Endodermal cell (in vitro differentiated cells): ENCODE results near the gene EYA2. TPM values are rescaled to one million over a fixed set of nuclear protein-coding genes. Genes with fewer than 3 reads are reported as not detected.

Experiments used
- DNase-seq: peaks from one replicate; pipeline ENCODE4 v3.0.0-alpha.2; 2017
- H3K27ac ChIP-seq: 2 replicates; pipeline ENCODE4 v1.5.1; 2013; ENCODE audit warnings: mild to moderate bottlenecking, low read depth, low read length, moderate library complexity
- H3K27me3 ChIP-seq: 2 replicates; pipeline ENCODE4 v1.6.1; 2013; ENCODE audit warnings: mild to moderate bottlenecking, low read length, moderate library complexity; ENCODE audit not compliant: insufficient read depth, control insufficient read depth, poor library complexity, severe bottlenecking
- H3K36me3 ChIP-seq: 2 replicates; pipeline ENCODE4 v1.7.0; 2013; ENCODE audit warnings: mild to moderate bottlenecking, low read length, moderate library complexity; ENCODE audit not compliant: control insufficient read depth, insufficient read depth
- H3K4me1 ChIP-seq: one replicate; pipeline ENCODE4 v1.7.0; 2013; ENCODE audit warnings: low read length; ENCODE audit not compliant: control insufficient read depth, insufficient read depth
- H3K4me3 ChIP-seq: 2 replicates; pipeline ENCODE4 v1.5.1; 2013; ENCODE audit warnings: mild to moderate bottlenecking, low read length, moderate library complexity
- H3K9ac ChIP-seq: 2 replicates; pipeline ENCODE4 v1.6.1; 2013; ENCODE audit warnings: mild to moderate bottlenecking, low read length, moderate library complexity; ENCODE audit not compliant: poor library complexity, severe bottlenecking; ENCODE audit errors: extremely low read depth
- H3K9me3 ChIP-seq: 2 replicates; pipeline ENCODE4 v1.6.1; 2013; ENCODE audit warnings: mild to moderate bottlenecking, low read length, moderate library complexity; ENCODE audit not compliant: control insufficient read depth
- H3K27ac Mint-ChIP-seq: 2 replicates; pipeline ENCODE4 v1.8.0; 2020; ENCODE audit warnings: mixed read lengths
- H3K27me3 Mint-ChIP-seq: 2 replicates; pipeline ENCODE4 v1.8.0; 2021; ENCODE audit warnings: mild to moderate bottlenecking, mixed read lengths; ENCODE audit not compliant: insufficient read depth
- H3K36me3 Mint-ChIP-seq: 2 replicates; pipeline ENCODE4 v1.8.0; 2020; ENCODE audit warnings: low read depth, mixed read lengths
- H3K4me1 Mint-ChIP-seq: 2 replicates; pipeline ENCODE4 v1.8.0; 2020; ENCODE audit warnings: mixed read lengths
- H3K4me3 Mint-ChIP-seq: 2 replicates; pipeline ENCODE4 v1.8.0; 2020; ENCODE audit warnings: mild to moderate bottlenecking, moderate library complexity, mixed read lengths
- H3K9me3 Mint-ChIP-seq: 2 replicates; pipeline ENCODE4 v1.8.0; 2020; ENCODE audit warnings: mild to moderate bottlenecking, mixed read lengths
- WGBS, 2 experiments: methylation state at CpG; one replicate each; pipeline versions ENCODE4 v1.1.5 to v1.1.7; 2013; ENCODE audit warnings: missing lambda C conversion rate in 2 of 2, mixed read lengths in 1 of 2; ENCODE audit not compliant: insufficient coverage in 1 of 2, insufficient read length in 1 of 2; 5-methylcytosine and 5-hydroxymethylcytosine counted together
- total RNA-seq, 2 donors: library from RNA; stranded (reverse); fragmentation: NEBNext Ultra II Directional in 1 of 2; extraction: Animal tissue kit (Norgen Biotek cat#: 25700) in 1 of 2; gene quantifications; 2 replicates in 1 of 2; 3 replicates in 1 of 2; pipeline ENCODE4 v1.2.1, GENCODE V29; 2021
- TF ChIP-seq, protein P1 (sequence below): fragments of 200-600 bp; sonication (generic); conservative IDR thresholded peaks from 2 replicates; pipeline ENCODE4 v1.5.0; 2021; ENCODE audit warnings: antibody characterized with exemption, mild to moderate bottlenecking

EYA2 gene
- total RNA-seq, 2 donors from 2014 or later, result 9.1 to 18.0 TPM

- DNase-seq, result no peak
- no peaks in the 10 kb centered on the region for H3K27me3 Mint-ChIP-seq
- Histone ChIP-seq H3K4me3 (no peak overlapping the region), H3K36me3 (peaks cover 4% of the 10 kb centered on the region), H3K27ac (no peak overlapping the region), H3K9ac (no peak overlapping the region), H3K27me3 (no peaks in the 10 kb centered on the region), H3K4me1 (peaks cover 17% of the 10 kb centered on the region), H3K9me3 (no peaks in the 10 kb centered on the region)
- H3K36me3 Mint-ChIP-seq, result no peaks in the 10 kb centered on the region
- H3K27ac Mint-ChIP-seq, result no peak overlapping the region
- WGBS, 2 experiments, result 94% methylated on average over 6 to 10 of the region's 10 CpGs
- peaks cover 30% of the 10 kb centered on the region for H3K4me1 Mint-ChIP-seq
- H3K4me3 Mint-ChIP-seq, result no peak overlapping the region
- TF ChIP-seq, protein P1, sequence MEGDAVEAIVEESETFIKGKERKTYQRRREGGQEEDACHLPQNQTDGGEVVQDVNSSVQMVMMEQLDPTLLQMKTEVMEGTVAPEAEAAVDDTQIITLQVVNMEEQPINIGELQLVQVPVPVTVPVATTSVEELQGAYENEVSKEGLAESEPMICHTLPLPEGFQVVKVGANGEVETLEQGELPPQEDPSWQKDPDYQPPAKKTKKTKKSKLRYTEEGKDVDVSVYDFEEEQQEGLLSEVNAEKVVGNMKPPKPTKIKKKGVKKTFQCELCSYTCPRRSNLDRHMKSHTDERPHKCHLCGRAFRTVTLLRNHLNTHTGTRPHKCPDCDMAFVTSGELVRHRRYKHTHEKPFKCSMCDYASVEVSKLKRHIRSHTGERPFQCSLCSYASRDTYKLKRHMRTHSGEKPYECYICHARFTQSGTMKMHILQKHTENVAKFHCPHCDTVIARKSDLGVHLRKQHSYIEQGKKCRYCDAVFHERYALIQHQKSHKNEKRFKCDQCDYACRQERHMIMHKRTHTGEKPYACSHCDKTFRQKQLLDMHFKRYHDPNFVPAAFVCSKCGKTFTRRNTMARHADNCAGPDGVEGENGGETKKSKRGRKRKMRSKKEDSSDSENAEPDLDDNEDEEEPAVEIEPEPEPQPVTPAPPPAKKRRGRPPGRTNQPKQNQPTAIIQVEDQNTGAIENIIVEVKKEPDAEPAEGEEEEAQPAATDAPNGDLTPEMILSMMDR, result no peak
- no peaks in the 10 kb centered on the region for H3K9me3 Mint-ChIP-seq
Observed at GRCh38 chr20:47120346-47120936, 225.8 kb downstream of the EYA2 start.

DNA sequence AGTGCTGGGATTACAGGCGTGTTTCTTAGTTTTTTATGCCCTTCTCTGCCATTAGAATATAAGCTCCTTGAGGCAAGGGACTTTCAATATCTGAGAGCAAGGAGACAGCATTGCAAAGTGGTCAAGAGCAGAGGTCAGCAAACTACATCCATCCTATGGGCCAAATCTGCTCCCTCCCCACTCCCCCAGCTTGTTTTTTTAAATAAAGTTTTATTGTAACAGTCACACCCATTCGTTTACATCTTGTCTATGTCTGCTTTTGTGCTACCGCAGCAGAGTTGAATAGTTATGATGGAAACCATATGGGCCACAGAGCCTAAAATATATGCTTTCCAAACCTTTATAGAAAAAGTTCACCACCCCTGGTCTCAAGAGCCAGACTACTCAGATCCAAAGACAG, 227.9 kb downstream of the EYA2 start:
- H3K9me3 ChIP-seq, result no peaks in the 10 kb centered on the region
- Mint-ChIP-seq H3K27ac (no peak overlapping the region), H3K27me3 (no peaks in the 10 kb centered on the region), H3K4me3 (no peak overlapping the region), H3K36me3 (no peaks in the 10 kb centered on the region), H3K4me1 (peaks cover 40% of the 10 kb centered on the region), H3K9me3 (no peaks in the 10 kb centered on the region)
- 89 to 93% methylated on average over 3 of the region's 3 CpGs for WGBS, 2 experiments
- H3K27me3 ChIP-seq, result no peaks in the 10 kb centered on the region
- H3K4me3 ChIP-seq, result no peak overlapping the region
- DNase-seq, result no peak
- TF ChIP-seq, protein P1, result no peak
- no peak overlapping the region for H3K27ac ChIP-seq
- H3K4me1 ChIP-seq, result peaks cover 26% of the 10 kb centered on the region
- no peaks in the 10 kb centered on the region for H3K36me3 ChIP-seq
- H3K9ac ChIP-seq, result no peak overlapping the region

DNA sequence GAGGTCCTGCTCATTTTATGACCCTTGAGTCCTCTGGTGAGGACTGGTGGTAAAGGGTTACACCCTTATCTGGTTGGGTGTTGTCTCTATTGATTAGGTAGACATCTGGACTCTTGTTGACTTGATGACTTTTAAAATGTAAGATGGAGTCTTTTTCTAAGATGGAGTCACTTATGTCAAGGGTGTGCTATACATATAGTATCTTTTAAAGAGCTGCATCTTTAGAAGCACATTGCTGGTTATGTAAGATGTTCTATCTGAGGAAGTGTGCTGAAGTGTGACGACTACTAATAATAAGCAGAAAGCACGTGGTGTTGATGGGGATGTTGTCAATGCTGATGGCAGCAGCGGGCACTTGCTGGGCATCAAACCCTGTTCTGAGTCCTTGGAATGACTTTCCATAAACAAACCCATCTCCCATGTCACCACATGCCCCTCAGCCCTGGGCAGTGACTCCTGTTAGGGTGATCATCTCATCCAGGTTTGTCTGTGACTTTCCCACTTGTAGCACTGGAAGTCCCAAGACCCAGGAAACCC, 229.6 kb downstream of the EYA2 start:
- H3K4me3 Mint-ChIP-seq, result no peak overlapping the region
- H3K36me3 Mint-ChIP-seq, result no peaks in the 10 kb centered on the region
- no peaks in the 10 kb centered on the region for H3K27me3 Mint-ChIP-seq
- no peak for DNase-seq
- TF ChIP-seq, protein P1, result no peak
- Histone ChIP-seq H3K9ac (no peak overlapping the region), H3K36me3 (no peaks in the 10 kb centered on the region), H3K4me1 (peaks cover 22% of the 10 kb centered on the region), H3K9me3 (no peaks in the 10 kb centered on the region), H3K27me3 (no peaks in the 10 kb centered on the region), H3K27ac (no peak overlapping the region), H3K4me3 (no peak overlapping the region)
- no peak overlapping the region for H3K27ac Mint-ChIP-seq
- H3K9me3 Mint-ChIP-seq, result no peaks in the 10 kb centered on the region
- peaks cover 35% of the 10 kb centered on the region for H3K4me1 Mint-ChIP-seq
- 67% methylated on average over 3 of the region's 3 CpGs; no CpG with 5 or more reads in 1 of the 2 experiments for WGBS, 2 experiments
